ENCODE measurements around the gene ETV1. TPM values are rescaled to one million over a fixed set of nuclear protein-coding genes. Genes with fewer than 3 reads are reported as not detected.

ETV1 gene
- total RNA-seq, 2 donors from 2014 or later, result 15.8 to 31.2 TPM

DNA sequence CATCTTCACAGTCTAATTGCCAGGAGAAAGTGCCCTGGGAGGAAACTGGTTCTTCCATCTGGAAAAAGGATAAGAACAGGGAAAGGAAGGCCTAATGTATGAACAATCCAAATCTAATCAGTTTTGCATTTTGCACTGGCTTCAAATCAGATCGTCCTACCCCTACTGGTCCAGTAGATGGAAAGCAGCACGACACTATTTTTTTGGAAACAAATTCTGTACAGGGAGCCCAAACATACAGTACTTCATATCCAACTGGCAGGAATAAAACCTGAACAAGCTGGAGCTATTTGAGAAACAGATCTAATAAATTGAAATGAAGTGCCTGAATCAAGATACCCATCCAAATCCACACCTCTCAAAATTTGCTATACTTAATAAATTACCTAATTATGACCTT is 36.5 kb downstream of the ETV1 start:
- TF ChIP-seq, protein P1, sequence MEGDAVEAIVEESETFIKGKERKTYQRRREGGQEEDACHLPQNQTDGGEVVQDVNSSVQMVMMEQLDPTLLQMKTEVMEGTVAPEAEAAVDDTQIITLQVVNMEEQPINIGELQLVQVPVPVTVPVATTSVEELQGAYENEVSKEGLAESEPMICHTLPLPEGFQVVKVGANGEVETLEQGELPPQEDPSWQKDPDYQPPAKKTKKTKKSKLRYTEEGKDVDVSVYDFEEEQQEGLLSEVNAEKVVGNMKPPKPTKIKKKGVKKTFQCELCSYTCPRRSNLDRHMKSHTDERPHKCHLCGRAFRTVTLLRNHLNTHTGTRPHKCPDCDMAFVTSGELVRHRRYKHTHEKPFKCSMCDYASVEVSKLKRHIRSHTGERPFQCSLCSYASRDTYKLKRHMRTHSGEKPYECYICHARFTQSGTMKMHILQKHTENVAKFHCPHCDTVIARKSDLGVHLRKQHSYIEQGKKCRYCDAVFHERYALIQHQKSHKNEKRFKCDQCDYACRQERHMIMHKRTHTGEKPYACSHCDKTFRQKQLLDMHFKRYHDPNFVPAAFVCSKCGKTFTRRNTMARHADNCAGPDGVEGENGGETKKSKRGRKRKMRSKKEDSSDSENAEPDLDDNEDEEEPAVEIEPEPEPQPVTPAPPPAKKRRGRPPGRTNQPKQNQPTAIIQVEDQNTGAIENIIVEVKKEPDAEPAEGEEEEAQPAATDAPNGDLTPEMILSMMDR (conservative IDR thresholded peaks at IDR 0.05), result no peak
- peaks cover 13% of the 10 kb centered on the region for H3K4me1 Mint-ChIP-seq
- H3K9ac ChIP-seq (ENCODE audit: extremely low read depth, low read length, poor library complexity, severe bottlenecking), result no peak overlapping the region
- H3K27me3 Mint-ChIP-seq (ENCODE audit: insufficient read depth), result no peaks in the 10 kb centered on the region
- H3K27ac Mint-ChIP-seq, result no peak overlapping the region
- H3K9me3 Mint-ChIP-seq, result no peaks in the 10 kb centered on the region
- H3K9me3 ChIP-seq (ENCODE audit: control insufficient read depth, low read length), result no peaks in the 10 kb centered on the region
- peaks cover 3% of the 10 kb centered on the region for H3K4me1 ChIP-seq (ENCODE audit: control insufficient read depth, insufficient read depth, low read length)
- no peak overlapping the region for H3K4me3 ChIP-seq (ENCODE audit: low read length)
- no peak overlapping the region for H3K27ac ChIP-seq (ENCODE audit: low read depth, low read length)
- no peaks in the 10 kb centered on the region for H3K36me3 Mint-ChIP-seq (ENCODE audit: low read depth)
- no peak overlapping the region for H3K4me3 Mint-ChIP-seq
- H3K27me3 ChIP-seq (ENCODE audit: control insufficient read depth, insufficient read depth, low read length, poor library complexity, severe bottlenecking), result no peaks in the 10 kb centered on the region
- 61% methylated on average over 2 of the region's 2 CpGs; no CpG with 5 or more reads in 1 of the 2 experiments for WGBS, 2 experiments (ENCODE audit: insufficient coverage in 1 of 2, insufficient read length in 1 of 2)
- H3K36me3 ChIP-seq (ENCODE audit: control insufficient read depth, insufficient read depth, low read length), result no peaks in the 10 kb centered on the region
- DNase-seq, result no peak

DNA sequence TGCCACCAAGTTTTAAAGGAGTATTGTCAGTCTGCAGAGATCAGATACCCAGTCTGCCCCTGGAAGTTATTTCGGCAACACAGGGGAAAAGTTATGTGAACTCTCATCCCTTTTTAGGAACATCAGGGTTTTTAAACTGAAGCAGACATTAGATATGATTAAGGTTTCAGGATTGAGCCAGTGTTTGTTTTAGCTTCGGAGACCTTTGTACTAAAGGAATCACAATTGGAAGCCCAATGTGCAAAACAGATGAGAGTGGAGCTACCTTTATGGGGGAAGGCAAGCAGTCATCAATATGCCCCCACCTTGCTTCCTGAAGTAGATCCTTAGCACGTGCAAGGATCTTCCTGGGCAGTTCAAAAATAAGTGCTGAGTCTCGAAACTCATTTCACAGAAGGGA is 39.5 kb downstream of the ETV1 start:
- Mint-ChIP-seq H3K27ac (no peak overlapping the region), H3K27me3 (ENCODE audit: insufficient read depth) (no peaks in the 10 kb centered on the region), H3K4me3 (no peak overlapping the region), H3K36me3 (ENCODE audit: low read depth) (no peaks in the 10 kb centered on the region), H3K4me1 (peaks cover 13% of the 10 kb centered on the region), H3K9me3 (no peaks in the 10 kb centered on the region)
- TF ChIP-seq, protein P1 (conservative IDR thresholded peaks at IDR 0.05), result no peak
- H3K9me3 ChIP-seq (ENCODE audit: control insufficient read depth, low read length), result no peaks in the 10 kb centered on the region
- no peak overlapping the region for H3K4me3 ChIP-seq (ENCODE audit: low read length)
- no peaks in the 10 kb centered on the region for H3K36me3 ChIP-seq (ENCODE audit: control insufficient read depth, insufficient read depth, low read length)
- H3K27me3 ChIP-seq (ENCODE audit: control insufficient read depth, insufficient read depth, low read length, poor library complexity, severe bottlenecking), result no peaks in the 10 kb centered on the region
- 86 to 88% methylated on average over 2 to 4 of the region's 4 CpGs for WGBS, 2 experiments (ENCODE audit: insufficient coverage in 1 of 2, insufficient read length in 1 of 2)
- no peak for DNase-seq
- H3K27ac ChIP-seq (ENCODE audit: low read depth, low read length), result no peak overlapping the region
- no peak overlapping the region for H3K9ac ChIP-seq (ENCODE audit: extremely low read depth, low read length, poor library complexity, severe bottlenecking)
- H3K4me1 ChIP-seq (ENCODE audit: control insufficient read depth, insufficient read depth, low read length), result peaks cover 3% of the 10 kb centered on the region

DNA sequence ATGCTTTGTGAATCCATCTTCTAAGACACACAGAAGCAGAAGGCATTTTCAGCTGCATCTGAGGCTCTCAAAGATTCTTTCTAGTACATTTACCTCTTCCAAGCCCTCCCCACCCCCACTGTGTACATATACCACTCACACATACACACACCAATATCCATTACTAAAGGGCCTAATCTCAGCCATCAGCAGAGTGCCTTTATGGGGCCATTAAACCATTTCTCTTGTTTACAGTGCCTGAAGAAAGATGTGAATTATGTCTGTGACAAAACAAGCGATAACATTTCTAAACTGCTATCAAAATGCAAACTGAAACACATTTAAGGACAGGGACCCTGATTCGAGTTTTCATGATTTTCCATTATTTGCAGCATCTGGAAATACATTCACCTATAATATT is 40.0 kb downstream of the ETV1 start:
- WGBS, 2 experiments (ENCODE audit: insufficient coverage in 1 of 2, insufficient read length in 1 of 2), result 94 to 100% methylated on average over 1 to 2 of the region's 2 CpGs
- no peaks in the 10 kb centered on the region for H3K9me3 ChIP-seq (ENCODE audit: control insufficient read depth, low read length)
- no peaks in the 10 kb centered on the region for H3K36me3 Mint-ChIP-seq (ENCODE audit: low read depth)
- no peak for DNase-seq
- no peaks in the 10 kb centered on the region for H3K27me3 Mint-ChIP-seq (ENCODE audit: insufficient read depth)
- no peaks in the 10 kb centered on the region for H3K27me3 ChIP-seq (ENCODE audit: control insufficient read depth, insufficient read depth, low read length, poor library complexity, severe bottlenecking)
- H3K4me3 Mint-ChIP-seq, result no peak overlapping the region
- peaks cover 3% of the 10 kb centered on the region for H3K4me1 ChIP-seq (ENCODE audit: control insufficient read depth, insufficient read depth, low read length)
- H3K36me3 ChIP-seq (ENCODE audit: control insufficient read depth, insufficient read depth, low read length), result no peaks in the 10 kb centered on the region
- peaks cover 13% of the 10 kb centered on the region for H3K4me1 Mint-ChIP-seq
- H3K27ac ChIP-seq (ENCODE audit: low read depth, low read length), result no peak overlapping the region
- TF ChIP-seq, protein P1 (conservative IDR thresholded peaks at IDR 0.05), result no peak
- H3K9me3 Mint-ChIP-seq, result no peaks in the 10 kb centered on the region
- H3K4me3 ChIP-seq (ENCODE audit: low read length), result no peak overlapping the region
- H3K27ac Mint-ChIP-seq, result no peak overlapping the region
- H3K9ac ChIP-seq (ENCODE audit: extremely low read depth, low read length, poor library complexity, severe bottlenecking), result no peak overlapping the region
